Activated CD8-positive, alpha-beta memory T cell treated with anti-CD3 and anti-CD28 coated beads, Interleukin-2, amount 10 ng/mL, durations not matched to agents 7 days and 5 days (primary cell): ENCODE data around the gene FYTTD1. TPM values are rescaled to one million over a fixed set of nuclear protein-coding genes. Genes with fewer than 3 reads are reported as not detected.
A peak's percentile ranks its signal among the peaks of the same experiment; 100 is the strongest.

Experiments
- ATAC-seq: fragments of 150-1000 bp; cut with Tn5 transposase; one replicate; pipeline ENCODE4 v1.10.0; 2021; ENCODE audit warnings: moderate library complexity
- CTCF ChIA-PET: fragments of 350-600 bp; sonication (Branson Sonifier 250); formaldehyde crosslinking; loops from one replicate; lab custom pipeline; 2021; ENCODE audit warnings: antibody characterized with exemption; lab: Charles Lee
- DNase-seq: peaks from one replicate; pipeline ENCODE4 v3.0.0-alpha.2; 2020
- H3K27ac Mint-ChIP-seq: one replicate; pipeline ENCODE4 v1.8.0; 2021; ENCODE audit warnings: mild to moderate bottlenecking, mixed read lengths
- H3K27me3 Mint-ChIP-seq: one replicate; pipeline ENCODE4 v1.8.0; 2021; ENCODE audit warnings: mixed read lengths
- H3K36me3 Mint-ChIP-seq: one replicate; pipeline ENCODE4 v1.8.0; 2021; ENCODE audit warnings: mild to moderate bottlenecking, mixed read lengths
- H3K4me1 Mint-ChIP-seq: one replicate; pipeline ENCODE4 v1.8.0; 2021; ENCODE audit warnings: mixed read lengths
- H3K4me3 Mint-ChIP-seq: one replicate; pipeline ENCODE4 v1.8.0; 2021; ENCODE audit warnings: mild to moderate bottlenecking, moderate library complexity, mixed read lengths
- H3K9me3 Mint-ChIP-seq: one replicate; pipeline ENCODE4 v1.8.0; 2022; ENCODE audit warnings: low read depth, mixed read lengths
- total RNA-seq, 2 experiments: library from RNA; stranded (reverse); gene quantifications; one replicate each; pipeline ENCODE4 v1.2.3, GENCODE V29; 2021

Gene FYTTD1
- total RNA-seq, 2 experiments from 2014 or later: 35.5 to 50.5 TPM

GRCh38 chr3:197801891-197802778 is 52.5 kb downstream of the FYTTD1 start:
- H3K4me3 Mint-ChIP-seq: peak overlapping the region; percentile 27
- H3K27ac Mint-ChIP-seq: peak overlapping the region; percentile 59
- peaks cover 8% of the 10 kb centered on the region for H3K36me3 Mint-ChIP-seq
- CTCF ChIA-PET: interaction anchor here (0.8 to 1.6 kb wide), 6 partner anchors 8 to 203 kb away, joined by 3 to 7 read pairs (median 4); no protein-coding TSS in a partner anchor
- DNase-seq (peak; percentile 70), ATAC-seq (peak; percentile 85)
- no peaks in the 10 kb centered on the region for H3K27me3 Mint-ChIP-seq
- no peaks in the 10 kb centered on the region for H3K9me3 Mint-ChIP-seq
- H3K4me1 Mint-ChIP-seq: peaks cover 40% of the 10 kb centered on the region

GRCh38 chr3:197802779-197803459 is 53.2 kb downstream of the FYTTD1 start:
- Mint-ChIP-seq H3K27me3 (no peaks in the 10 kb centered on the region), H3K27ac (no peak overlapping the region), H3K4me1 (peaks cover 41% of the 10 kb centered on the region), H3K36me3 (peaks cover 10% of the 10 kb centered on the region), H3K9me3 (no peaks in the 10 kb centered on the region), H3K4me3 (no peak overlapping the region)
- no peak for ATAC-seq
- CTCF ChIA-PET: interaction anchor here (1.6 kb wide), 1 partner anchor 9 kb away, joined by 4 read pairs; no protein-coding TSS in a partner anchor
- DNase-seq: no peak

GRCh38 chr3:197804511-197804910 is 54.8 kb downstream of the FYTTD1 start:
- H3K4me1 Mint-ChIP-seq: peaks cover 48% of the 10 kb centered on the region
- peaks cover 7% of the 10 kb centered on the region for H3K36me3 Mint-ChIP-seq
- no peak for ATAC-seq
- H3K4me3 Mint-ChIP-seq: no peak overlapping the region
- H3K27me3 Mint-ChIP-seq: no peaks in the 10 kb centered on the region
- DNase-seq: no peak
- CTCF ChIA-PET: no interaction called here
- H3K27ac Mint-ChIP-seq: no peak overlapping the region
- no peaks in the 10 kb centered on the region for H3K9me3 Mint-ChIP-seq

GRCh38 chr3:197807969-197808587 is 58.4 kb downstream of the FYTTD1 start:
- CTCF ChIA-PET: no interaction called here
- DNase-seq (no peak), ATAC-seq (no peak)
- Mint-ChIP-seq H3K36me3 (peaks cover 5% of the 10 kb centered on the region), H3K27me3 (no peaks in the 10 kb centered on the region), H3K4me3 (no peak overlapping the region), H3K27ac (no peak overlapping the region), H3K4me1 (peaks cover 25% of the 10 kb centered on the region), H3K9me3 (no peaks in the 10 kb centered on the region)

GRCh38 chr3:197809356-197810020 is 59.8 kb downstream of the FYTTD1 start:
- CTCF ChIA-PET: interaction anchor here (1.7 kb wide), 1 partner anchor 12 kb away, joined by 5 read pairs; no protein-coding TSS in a partner anchor
- no peak for ATAC-seq
- Mint-ChIP-seq H3K4me3 (no peak overlapping the region), H3K9me3 (no peaks in the 10 kb centered on the region), H3K27me3 (no peaks in the 10 kb centered on the region), H3K27ac (no peak overlapping the region), H3K36me3 (peaks cover 11% of the 10 kb centered on the region), H3K4me1 (peaks cover 23% of the 10 kb centered on the region)
- no peak for DNase-seq

DNA sequence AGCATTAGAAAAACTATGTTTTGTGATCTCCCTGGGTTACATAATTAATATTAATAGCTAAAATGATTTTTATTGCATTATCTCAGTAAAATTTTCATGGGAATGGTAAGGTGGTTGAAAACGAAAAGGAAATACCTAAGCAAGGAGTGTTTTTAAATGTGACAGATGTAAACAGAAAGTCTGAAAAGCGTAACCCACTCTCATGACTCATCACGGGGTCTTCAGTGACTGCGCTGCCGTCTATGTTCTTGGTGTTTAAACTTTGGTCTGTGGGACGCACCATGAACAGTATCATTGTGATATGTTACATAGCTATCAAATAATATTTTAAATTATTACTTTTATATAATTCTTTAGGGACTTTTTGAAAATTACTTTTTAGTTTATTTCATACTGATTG is 61.2 kb downstream of the FYTTD1 start:
- Mint-ChIP-seq H3K4me1 (peaks cover 22% of the 10 kb centered on the region), H3K27me3 (no peaks in the 10 kb centered on the region), H3K27ac (no peak overlapping the region), H3K36me3 (peaks cover 14% of the 10 kb centered on the region), H3K9me3 (no peaks in the 10 kb centered on the region), H3K4me3 (no peak overlapping the region)
- CTCF ChIA-PET: no interaction called here
- DNase-seq (no peak), ATAC-seq (no peak)

- no peak for ATAC-seq
- CTCF ChIA-PET: no interaction called here
- H3K4me1 Mint-ChIP-seq: peaks cover 22% of the 10 kb centered on the region
These were observed 61.7 kb downstream of the FYTTD1 start for GRCh38 chr3:197811343-197811742.

DNA sequence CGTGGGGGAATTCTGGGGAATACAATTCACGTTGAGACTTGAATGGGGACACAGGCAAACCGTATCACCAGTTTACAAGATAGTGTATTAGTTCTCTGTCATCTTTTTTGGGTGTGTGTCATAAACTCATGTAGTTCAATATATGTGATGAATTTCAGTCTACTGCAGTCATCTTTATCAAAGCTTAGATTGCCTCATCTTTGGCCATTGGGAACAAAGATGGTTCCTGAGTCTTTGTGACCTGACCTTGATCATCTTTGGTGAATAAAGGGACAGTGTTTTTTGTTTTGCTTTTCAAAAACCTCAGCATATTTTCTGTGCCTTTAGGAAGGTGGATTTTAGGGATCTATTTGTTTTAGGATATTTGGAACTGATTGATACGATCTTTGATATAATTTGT is 64.7 kb downstream of the FYTTD1 start:
- no peak for ATAC-seq
- H3K27ac Mint-ChIP-seq: no peak overlapping the region
- no peak for DNase-seq
- no peaks in the 10 kb centered on the region for H3K27me3 Mint-ChIP-seq
- CTCF ChIA-PET: no interaction called here
- H3K4me1 Mint-ChIP-seq: peaks cover 6% of the 10 kb centered on the region
- no peak overlapping the region for H3K4me3 Mint-ChIP-seq
- H3K36me3 Mint-ChIP-seq: peaks cover 11% of the 10 kb centered on the region
- no peaks in the 10 kb centered on the region for H3K9me3 Mint-ChIP-seq

More at GRCh38 chr3:197811343-197811742, 61.7 kb downstream of the FYTTD1 start:
- Mint-ChIP-seq H3K27ac (no peak overlapping the region), H3K4me3 (no peak overlapping the region), H3K36me3 (peaks cover 12% of the 10 kb centered on the region), H3K27me3 (no peaks in the 10 kb centered on the region), H3K9me3 (no peaks in the 10 kb centered on the region)
- no peak for DNase-seq

GRCh38 chr3:197820550-197821335 is 71.1 kb downstream of the FYTTD1 start:
- ATAC-seq: no peak
- CTCF ChIA-PET: interaction anchor here (1.3 kb wide), 1 partner anchor 85 kb away, joined by 3 read pairs; no protein-coding TSS in a partner anchor
- Mint-ChIP-seq H3K4me3 (no peak overlapping the region), H3K36me3 (peaks cover 19% of the 10 kb centered on the region), H3K27ac (no peak overlapping the region), H3K9me3 (no peaks in the 10 kb centered on the region), H3K4me1 (peaks cover 2% of the 10 kb centered on the region), H3K27me3 (no peaks in the 10 kb centered on the region)
- DNase-seq: no peak

DNA sequence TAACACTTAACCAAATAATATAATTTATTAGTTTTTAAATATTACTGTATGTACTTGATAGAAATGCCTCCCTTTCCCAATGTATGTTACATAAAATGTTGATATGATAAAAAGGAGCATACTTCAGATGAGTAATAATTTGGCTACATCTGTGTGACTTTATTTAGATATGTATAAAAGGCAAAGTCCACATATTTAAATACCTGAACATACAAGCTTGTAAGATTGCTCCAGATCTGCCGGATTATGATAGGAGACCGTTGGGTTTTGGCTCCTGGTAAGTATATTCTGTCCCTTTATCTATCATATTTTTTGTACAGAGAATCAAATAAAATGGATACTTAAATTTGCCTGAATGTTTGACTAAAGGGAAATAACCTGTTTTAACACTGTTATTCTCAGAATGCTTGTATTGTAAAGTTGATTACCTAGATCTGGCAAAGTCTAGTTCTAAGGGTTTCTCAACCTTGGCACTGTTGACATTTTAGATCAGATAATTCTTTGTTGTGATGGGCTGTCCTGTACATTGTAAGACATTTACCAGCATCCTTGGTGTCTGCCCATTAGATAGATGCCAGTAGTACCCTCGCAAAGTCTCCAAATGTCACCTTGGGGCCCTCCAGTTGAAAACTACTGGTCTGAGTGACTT is 79.8 kb downstream of the FYTTD1 start:
- Mint-ChIP-seq H3K27me3 (no peaks in the 10 kb centered on the region), H3K9me3 (no peaks in the 10 kb centered on the region), H3K4me1 (peaks cover 2% of the 10 kb centered on the region), H3K36me3 (peaks cover 37% of the 10 kb centered on the region), H3K27ac (no peak overlapping the region), H3K4me3 (no peak overlapping the region)
- DNase-seq (no peak), ATAC-seq (no peak)
- CTCF ChIA-PET: no interaction called here

GRCh38 chr3:197830308-197830966 is 80.8 kb downstream of the FYTTD1 start:
- Mint-ChIP-seq H3K9me3 (no peaks in the 10 kb centered on the region), H3K4me1 (peaks cover 2% of the 10 kb centered on the region), H3K4me3 (no peak overlapping the region), H3K36me3 (peaks cover 37% of the 10 kb centered on the region), H3K27ac (no peak overlapping the region), H3K27me3 (no peaks in the 10 kb centered on the region)
- ATAC-seq (no peak), DNase-seq (no peak)
- CTCF ChIA-PET: no interaction called here

DNA sequence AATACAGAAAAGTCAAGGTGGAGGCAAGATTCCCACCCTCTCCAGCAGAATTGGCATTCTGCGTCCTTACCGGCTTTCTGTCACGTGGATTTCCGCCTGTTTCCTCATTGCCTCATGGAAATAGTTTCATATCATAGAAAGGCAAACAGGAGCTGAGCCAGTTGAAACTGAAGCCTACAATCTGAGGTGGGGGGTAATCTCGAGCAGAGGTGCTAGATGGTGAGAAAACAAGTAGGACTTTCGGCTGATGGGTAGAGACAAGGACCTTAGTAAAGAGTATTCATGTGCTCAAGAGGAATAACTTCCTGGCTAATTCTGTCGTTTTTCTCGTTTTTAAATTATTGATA is 81.3 kb downstream of the FYTTD1 start:
- peaks cover 2% of the 10 kb centered on the region for H3K4me1 Mint-ChIP-seq
- H3K27me3 Mint-ChIP-seq: no peaks in the 10 kb centered on the region
- no peak overlapping the region for H3K27ac Mint-ChIP-seq
- DNase-seq: no peak
- H3K36me3 Mint-ChIP-seq: peaks cover 39% of the 10 kb centered on the region
- CTCF ChIA-PET: no interaction called here
- H3K9me3 Mint-ChIP-seq: no peaks in the 10 kb centered on the region
- ATAC-seq: no peak
- no peak overlapping the region for H3K4me3 Mint-ChIP-seq
